Type B pancreatic cell (in vitro differentiated cells): ENCODE measurements around the gene NF2. TPM values are rescaled to one million over a fixed set of nuclear protein-coding genes. Genes with fewer than 3 reads are reported as not detected.
"Not testable (repeated sequence)": the region's sequence is repeated elsewhere in the genome, so short reads cannot be mapped to it uniquely, and the experiment has no call there.

ENCODE experiments used
- DNase-seq: peaks from one replicate; pipeline ENCODE4 v3.0.0; 2021; ENCODE audit warnings: mixed read lengths; ENCODE audit not compliant: unreplicated experiment; ENCODE audit errors: extremely low spot score
- H3K27ac Mint-ChIP-seq: 2 replicates; pipeline ENCODE4 v1.8.0; 2021; ENCODE audit warnings: mild to moderate bottlenecking, mixed read lengths
- H3K27me3 Mint-ChIP-seq: 2 replicates; pipeline ENCODE4 v1.8.0; 2021; ENCODE audit warnings: mixed read lengths
- H3K36me3 Mint-ChIP-seq: 2 replicates; pipeline ENCODE4 v1.8.0; 2021; ENCODE audit warnings: mixed read lengths
- H3K4me1 Mint-ChIP-seq: one replicate; pipeline ENCODE4 v1.8.0; 2021; ENCODE audit warnings: mixed read lengths; ENCODE audit not compliant: unreplicated experiment
- H3K4me3 Mint-ChIP-seq: 2 replicates; pipeline ENCODE4 v1.8.0; 2021; ENCODE audit warnings: mild to moderate bottlenecking, mixed read lengths
- H3K9me3 Mint-ChIP-seq: 2 replicates; pipeline ENCODE4 v1.8.0; 2021; ENCODE audit warnings: mixed read lengths
- long read RNA-seq: library from polyadenylated mRNA; unstranded; transcript quantifications from one replicate; pipeline ENCODE4 v2.0.0, GENCODE V29; 2020
- total RNA-seq: library from RNA; stranded (reverse); gene quantifications from 2 replicates; pipeline ENCODE4 v1.2.1, GENCODE V29; 2021; ENCODE audit warnings: low replicate concordance
- TF ChIP-seq, protein P1 (sequence below): fragments of 200-600 bp; sonication (generic); conservative IDR thresholded peaks from 2 replicates; pipeline ENCODE4 v1.5.0; 2021; ENCODE audit warnings: antibody characterized with exemption, mild to moderate bottlenecking

The NF2 gene
- total RNA-seq: 40.3 and 45.6 TPM in 2 replicates
- long read RNA-seq, partial matches to known transcripts: 2 of 5 reads
- long read RNA-seq, other reads (novel, unspliced or antisense): 3 of 5 reads

DNA sequence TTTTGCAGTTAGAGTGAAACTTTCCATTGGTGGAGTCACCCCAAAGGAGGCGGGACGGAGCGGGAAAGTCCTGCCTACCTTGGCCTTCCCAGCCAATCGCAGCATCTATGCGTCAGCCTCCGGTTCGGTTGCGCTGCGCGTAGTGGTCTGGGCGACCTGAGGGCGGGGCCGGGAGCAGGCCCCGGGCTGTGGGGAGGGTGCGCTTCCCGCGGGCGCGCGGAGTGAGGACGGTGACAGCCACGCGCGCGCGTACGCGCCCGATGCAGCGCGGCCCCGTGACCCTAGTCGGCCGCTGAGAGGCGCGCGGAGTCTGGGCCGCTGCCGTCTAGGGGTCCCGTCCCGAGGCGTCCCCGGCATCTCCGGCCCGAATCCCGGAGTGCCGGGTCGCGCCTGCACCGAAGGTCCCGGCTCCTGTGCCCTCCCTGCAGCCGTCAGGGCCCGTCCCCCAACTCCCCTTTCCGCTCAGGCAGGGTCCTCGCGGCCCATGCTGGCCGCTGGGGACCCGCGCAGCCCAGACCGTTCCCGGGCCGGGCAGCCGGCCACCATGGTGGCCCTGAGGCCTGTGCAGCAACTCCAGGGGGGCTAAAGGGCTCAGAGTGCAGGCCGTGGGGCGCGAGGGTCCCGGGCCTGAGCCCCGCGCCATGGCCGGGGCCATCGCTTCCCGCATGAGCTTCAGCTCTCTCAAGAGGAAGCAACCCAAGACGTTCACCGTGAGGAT is at the start of gene NF2:
Gene NF2, plus strand, starts transcription at position 276 of the 718 bp plus-strand sequence. Its CDS starts 366 bp downstream, at position 642.
- Mint-ChIP-seq H3K27me3 (no peaks in the 10 kb centered on the region), H3K4me1 (peaks cover 17% of the 10 kb centered on the region), H3K27ac (peak within 1 kb of the TSS; percentile 96), H3K4me3 (peak within 1 kb of the TSS; percentile 95), H3K9me3 (no peaks in the 10 kb centered on the region), H3K36me3 (peaks cover 6% of the 10 kb centered on the region)
- peak; percentile 98 for DNase-seq
- TF ChIP-seq, protein P1, sequence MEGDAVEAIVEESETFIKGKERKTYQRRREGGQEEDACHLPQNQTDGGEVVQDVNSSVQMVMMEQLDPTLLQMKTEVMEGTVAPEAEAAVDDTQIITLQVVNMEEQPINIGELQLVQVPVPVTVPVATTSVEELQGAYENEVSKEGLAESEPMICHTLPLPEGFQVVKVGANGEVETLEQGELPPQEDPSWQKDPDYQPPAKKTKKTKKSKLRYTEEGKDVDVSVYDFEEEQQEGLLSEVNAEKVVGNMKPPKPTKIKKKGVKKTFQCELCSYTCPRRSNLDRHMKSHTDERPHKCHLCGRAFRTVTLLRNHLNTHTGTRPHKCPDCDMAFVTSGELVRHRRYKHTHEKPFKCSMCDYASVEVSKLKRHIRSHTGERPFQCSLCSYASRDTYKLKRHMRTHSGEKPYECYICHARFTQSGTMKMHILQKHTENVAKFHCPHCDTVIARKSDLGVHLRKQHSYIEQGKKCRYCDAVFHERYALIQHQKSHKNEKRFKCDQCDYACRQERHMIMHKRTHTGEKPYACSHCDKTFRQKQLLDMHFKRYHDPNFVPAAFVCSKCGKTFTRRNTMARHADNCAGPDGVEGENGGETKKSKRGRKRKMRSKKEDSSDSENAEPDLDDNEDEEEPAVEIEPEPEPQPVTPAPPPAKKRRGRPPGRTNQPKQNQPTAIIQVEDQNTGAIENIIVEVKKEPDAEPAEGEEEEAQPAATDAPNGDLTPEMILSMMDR: no peak

DNA sequence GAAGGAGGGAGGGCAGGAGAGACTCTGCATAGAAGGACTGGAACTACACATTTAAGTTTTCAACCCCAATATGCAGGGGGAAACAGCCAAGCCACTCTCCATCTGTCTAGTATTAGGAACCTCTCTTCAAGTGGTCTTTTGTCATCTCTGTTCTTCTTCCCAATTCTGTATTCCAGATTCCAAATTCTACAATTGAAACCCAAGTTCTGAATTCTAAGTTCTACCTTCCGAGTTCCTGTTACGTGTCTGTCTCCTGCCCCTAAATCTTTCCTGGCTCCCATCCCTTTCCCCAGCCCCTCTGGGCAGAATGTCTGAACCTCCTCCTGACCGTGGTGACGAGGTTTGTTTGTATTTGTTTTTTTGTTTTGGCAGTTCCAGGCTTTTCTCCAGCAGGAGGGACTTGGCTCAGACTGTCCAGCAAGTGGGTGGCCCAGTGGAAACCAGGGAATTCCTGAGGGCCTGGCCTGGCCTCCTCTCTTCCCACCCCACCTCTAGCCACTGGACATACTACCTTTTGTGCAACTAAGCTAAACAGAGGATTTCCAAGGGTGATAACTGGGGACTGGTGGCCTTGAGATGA is 48.3 kb upstream of the NF2 start:
- peaks cover 8% of the 10 kb centered on the region for H3K4me1 Mint-ChIP-seq
- H3K27ac Mint-ChIP-seq: no peak overlapping the region
- no peak for DNase-seq
- no peaks in the 10 kb centered on the region for H3K27me3 Mint-ChIP-seq
- TF ChIP-seq, protein P1: no peak
- H3K36me3 Mint-ChIP-seq: peaks cover 26% of the 10 kb centered on the region
- H3K9me3 Mint-ChIP-seq: no peaks in the 10 kb centered on the region
- peak overlapping the region; percentile 39 for H3K4me3 Mint-ChIP-seq

- Mint-ChIP-seq H3K4me3 (no peak overlapping the region), H3K27ac (no peak overlapping the region), H3K36me3 (peaks cover 22% of the 10 kb centered on the region)
These were observed 44.4 kb upstream of the NF2 start for GRCh38 chr22:29559030-29559429.

DNA sequence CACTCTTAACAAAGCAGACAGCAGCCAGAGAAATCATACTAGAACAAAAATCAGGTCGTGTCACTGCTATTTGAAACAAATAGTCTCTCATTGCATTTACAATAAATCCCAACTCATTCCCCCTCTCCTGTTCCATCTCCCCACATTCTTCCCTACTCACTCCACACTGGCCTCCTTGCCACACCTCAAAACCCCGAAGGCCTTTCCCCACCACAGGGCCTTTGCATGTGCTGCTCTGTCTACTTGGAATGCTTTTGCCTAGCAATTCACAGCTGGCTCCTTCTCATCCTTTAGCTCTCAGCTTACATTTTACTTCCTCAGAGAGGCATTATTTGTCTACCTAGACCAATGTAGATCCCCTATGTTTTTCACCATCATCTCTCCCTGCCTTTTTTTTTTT is 43.6 kb upstream of the NF2 start:
- no peaks in the 10 kb centered on the region for H3K9me3 Mint-ChIP-seq
- TF ChIP-seq, protein P1: no peak
- no peaks in the 10 kb centered on the region for H3K27me3 Mint-ChIP-seq
- peaks cover 22% of the 10 kb centered on the region for H3K36me3 Mint-ChIP-seq
- H3K4me3 Mint-ChIP-seq: no peak overlapping the region
- no peak for DNase-seq
- no peak overlapping the region for H3K27ac Mint-ChIP-seq
- H3K4me1 Mint-ChIP-seq: no peaks in the 10 kb centered on the region

More at GRCh38 chr22:29559030-29559429, 44.4 kb upstream of the NF2 start:
- H3K9me3 Mint-ChIP-seq: no peaks in the 10 kb centered on the region
- no peaks in the 10 kb centered on the region for H3K4me1 Mint-ChIP-seq
- H3K27me3 Mint-ChIP-seq: no peaks in the 10 kb centered on the region
- no peak for DNase-seq
- TF ChIP-seq, protein P1: no peak

DNA sequence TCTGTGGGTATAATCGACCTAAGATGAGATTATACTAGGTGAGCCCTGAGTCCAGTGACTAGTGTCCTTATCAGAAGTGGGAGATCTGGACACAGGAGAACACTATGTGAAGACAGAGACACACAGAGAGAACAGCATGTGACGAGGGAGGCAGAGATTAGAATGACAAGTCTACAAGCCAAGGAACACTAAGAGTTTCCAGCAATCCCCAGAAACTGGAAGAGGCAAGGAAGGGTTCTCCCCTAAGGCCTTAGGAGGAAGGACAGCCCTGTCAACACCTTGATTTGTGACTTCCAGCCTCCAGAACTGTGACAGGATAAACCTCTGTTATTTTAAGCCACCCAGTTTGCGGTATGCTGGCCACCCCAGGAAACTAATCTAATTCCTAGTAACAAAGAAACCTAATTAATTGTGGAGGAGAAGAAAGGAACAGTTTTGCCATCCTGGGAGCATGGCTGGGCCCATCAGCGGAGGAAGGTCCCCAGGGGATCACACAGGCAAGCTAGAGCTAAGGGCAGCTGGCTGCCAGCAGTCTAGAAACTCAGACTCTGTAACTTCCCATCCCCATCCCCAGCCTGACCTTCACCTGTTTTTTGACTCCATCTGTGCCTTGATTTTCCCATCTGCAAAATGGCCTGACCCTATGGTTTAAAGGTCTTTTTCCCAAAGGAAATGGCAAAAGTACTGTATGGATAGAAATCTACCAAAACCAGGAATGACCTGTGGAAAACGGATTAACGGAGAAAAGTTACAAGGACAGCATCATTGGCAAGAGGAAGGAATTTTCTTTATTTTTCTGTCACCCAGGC is 39.6 kb upstream of the NF2 start:
- Mint-ChIP-seq H3K27ac (no peak overlapping the region), H3K4me1 (peaks cover 3% of the 10 kb centered on the region), H3K36me3 (peaks cover 21% of the 10 kb centered on the region), H3K9me3 (no peaks in the 10 kb centered on the region), H3K27me3 (no peaks in the 10 kb centered on the region), H3K4me3 (no peak overlapping the region)
- no peak for DNase-seq
- TF ChIP-seq, protein P1: no peak

GRCh38 chr22:29566513-29566912 is 36.9 kb upstream of the NF2 start:
- H3K9me3 Mint-ChIP-seq: not testable (repeated sequence)
- peaks cover 21% of the 10 kb centered on the region for H3K36me3 Mint-ChIP-seq

More at GRCh38 chr22:29566513-29566912, 36.9 kb upstream of the NF2 start:
- H3K27me3 Mint-ChIP-seq, H3K27ac Mint-ChIP-seq, H3K4me1 Mint-ChIP-seq, DNase-seq, H3K4me3 Mint-ChIP-seq: not testable (repeated sequence)
